DND-41 (cell line): ENCODE data around the gene HERC5.

ENCODE experiments used
- ATAC-seq: fragments of 200-7000 bp; cut with Tn5 transposase; 3 replicates; pipeline ENCODE4 v1.9.1; 2021; ENCODE audit warnings: low read depth; ENCODE audit not compliant: insufficient read depth
- DNase-seq: peaks from one replicate; pipeline ENCODE4 v3.0.0-alpha.2; 2020
- H2AFZ ChIP-seq: 2 replicates; pipeline ENCODE4 v1.6.0; 2012; ENCODE audit warnings: low read depth, low read length
- H3K27ac ChIP-seq: 2 replicates; pipeline ENCODE4 v1.5.1; 2012; ENCODE audit warnings: low read length, inconsistent platforms
- H3K27me3 ChIP-seq: fragments of 200-600 bp; sonication (generic); 2 replicates; pipeline ENCODE4 v1.6.0; 2012; ENCODE audit warnings: low read length, mild to moderate bottlenecking, inconsistent platforms; ENCODE audit not compliant: insufficient read depth, poor library complexity
- H3K36me3 ChIP-seq: 2 replicates; pipeline ENCODE4 v1.5.1; 2012; ENCODE audit warnings: low read length, inconsistent platforms; ENCODE audit not compliant: insufficient read depth
- H3K4me1 ChIP-seq: 2 replicates; pipeline ENCODE4 v1.5.1; 2012; ENCODE audit warnings: mild to moderate bottlenecking, low read length; ENCODE audit not compliant: insufficient read depth
- H3K4me2 ChIP-seq: 2 replicates; pipeline ENCODE4 v1.6.0; 2012; ENCODE audit warnings: mild to moderate bottlenecking, moderate library complexity, low read length, inconsistent platforms; ENCODE audit not compliant: insufficient read depth
- H3K4me3 ChIP-seq, 2 experiments: fragments of 200-600 bp in 1 of 2; shearing (Covaris generic) in 1 of 2; 2 replicates each; pipeline ENCODE4 v1.5.1; 2012 to 2016; ENCODE audit warnings: inconsistent platforms in 2 of 2, low read length in 2 of 2, mild to moderate bottlenecking in 2 of 2, low read depth in 1 of 2, moderate library complexity in 1 of 2
- H3K79me2 ChIP-seq: 2 replicates; pipeline ENCODE4 v1.6.0; 2012; ENCODE audit warnings: low read length, inconsistent platforms; ENCODE audit not compliant: insufficient read depth
- H3K9ac ChIP-seq: 2 replicates; pipeline ENCODE4 v1.6.0; 2012; ENCODE audit warnings: low read depth, mild to moderate bottlenecking, inconsistent platforms, low read length, moderate library complexity
- H3K9me3 ChIP-seq: 2 replicates; pipeline ENCODE4 v1.5.1; 2012; ENCODE audit warnings: low read length, moderate library complexity, mild to moderate bottlenecking, inconsistent platforms; ENCODE audit not compliant: insufficient read depth, severe bottlenecking
- H4K20me1 ChIP-seq: 2 replicates; pipeline ENCODE4 v1.6.0; 2012; ENCODE audit warnings: low read length; ENCODE audit not compliant: insufficient read depth
- EZH2 ChIP-seq: IDR thresholded peaks from 3 replicates; pipeline ENCODE4 v1.6.1; 2012; ENCODE audit warnings: borderline replicate concordance, low read depth, mild to moderate bottlenecking, moderate library complexity, low read length, inconsistent platforms; ENCODE audit not compliant: severe bottlenecking
- TF ChIP-seq, protein P1 (sequence below): IDR thresholded peaks from 2 replicates; pipeline ENCODE4 v1.5.1; 2012; ENCODE audit warnings: borderline replicate concordance, low read length, moderate library complexity, mild to moderate bottlenecking; ENCODE audit not compliant: poor library complexity, severe bottlenecking; ENCODE audit errors: extremely low read depth

Gene HERC5

GRCh38 chr4:88533088-88533790 is 76.3 kb downstream of the HERC5 start:
- Histone ChIP-seq H3K36me3 (no peaks in the 10 kb centered on the region), H3K27ac (no peak overlapping the region), H2AFZ (no peak overlapping the region), H3K4me2 (no peak overlapping the region), H4K20me1 (no peaks in the 10 kb centered on the region), H3K9ac (no peak overlapping the region), H3K9me3 (no peaks in the 10 kb centered on the region), H3K4me3 (no peak overlapping the region), H3K79me2 (no peaks in the 10 kb centered on the region), H3K4me1 (no peaks in the 10 kb centered on the region), H3K27me3 (no peaks in the 10 kb centered on the region)
- DNase-seq, result no peak
- ATAC-seq, result no peak
- no peak for TF ChIP-seq EZH2
- TF ChIP-seq, protein P1, sequence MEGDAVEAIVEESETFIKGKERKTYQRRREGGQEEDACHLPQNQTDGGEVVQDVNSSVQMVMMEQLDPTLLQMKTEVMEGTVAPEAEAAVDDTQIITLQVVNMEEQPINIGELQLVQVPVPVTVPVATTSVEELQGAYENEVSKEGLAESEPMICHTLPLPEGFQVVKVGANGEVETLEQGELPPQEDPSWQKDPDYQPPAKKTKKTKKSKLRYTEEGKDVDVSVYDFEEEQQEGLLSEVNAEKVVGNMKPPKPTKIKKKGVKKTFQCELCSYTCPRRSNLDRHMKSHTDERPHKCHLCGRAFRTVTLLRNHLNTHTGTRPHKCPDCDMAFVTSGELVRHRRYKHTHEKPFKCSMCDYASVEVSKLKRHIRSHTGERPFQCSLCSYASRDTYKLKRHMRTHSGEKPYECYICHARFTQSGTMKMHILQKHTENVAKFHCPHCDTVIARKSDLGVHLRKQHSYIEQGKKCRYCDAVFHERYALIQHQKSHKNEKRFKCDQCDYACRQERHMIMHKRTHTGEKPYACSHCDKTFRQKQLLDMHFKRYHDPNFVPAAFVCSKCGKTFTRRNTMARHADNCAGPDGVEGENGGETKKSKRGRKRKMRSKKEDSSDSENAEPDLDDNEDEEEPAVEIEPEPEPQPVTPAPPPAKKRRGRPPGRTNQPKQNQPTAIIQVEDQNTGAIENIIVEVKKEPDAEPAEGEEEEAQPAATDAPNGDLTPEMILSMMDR, result no peak

DNA sequence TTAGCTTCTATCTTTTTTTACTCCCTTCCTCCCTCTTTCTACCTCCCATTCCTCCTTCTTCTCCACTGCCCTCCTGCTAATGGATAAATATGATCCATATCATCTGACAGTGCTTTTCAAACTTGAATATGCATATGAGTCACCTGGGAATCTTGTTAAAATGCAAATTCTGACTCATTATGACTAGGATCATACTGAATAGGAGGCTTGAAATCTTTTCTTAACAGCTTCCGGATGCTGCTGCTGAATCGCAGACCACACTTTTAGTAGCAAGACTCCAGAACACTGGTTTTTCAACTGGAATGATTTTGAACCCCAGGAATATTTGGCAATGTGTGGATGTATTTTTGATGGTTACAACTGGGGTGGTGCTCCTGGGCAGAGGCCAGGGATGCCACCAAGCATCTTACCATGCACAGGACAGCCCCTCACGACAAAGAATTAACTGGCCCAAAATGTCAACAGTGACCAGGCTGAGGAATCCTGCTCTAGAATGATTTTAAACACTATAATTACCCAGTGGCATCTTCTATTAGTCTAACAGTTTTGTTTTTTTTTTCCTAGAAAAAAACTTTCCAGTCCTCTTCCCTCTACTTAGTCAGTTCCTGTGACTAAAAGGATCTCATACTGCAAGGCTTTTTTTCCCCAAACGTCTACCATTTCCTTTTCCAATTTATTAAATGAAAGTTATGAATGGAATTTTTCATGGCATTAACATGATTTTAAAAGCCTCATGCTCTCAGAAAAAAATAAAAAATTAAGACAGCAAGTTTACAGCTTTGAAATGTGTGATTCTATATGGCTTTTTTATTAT is 77.2 kb downstream of the HERC5 start:
- no peak overlapping the region for H3K9ac ChIP-seq
- DNase-seq (no peak), ATAC-seq (no peak)
- H3K4me1 ChIP-seq, result no peaks in the 10 kb centered on the region
- H3K27me3 ChIP-seq, result no peaks in the 10 kb centered on the region
- no peak overlapping the region for H3K4me3 ChIP-seq
- no peak overlapping the region for H3K4me2 ChIP-seq
- H2AFZ ChIP-seq, result no peak overlapping the region
- no peaks in the 10 kb centered on the region for H3K9me3 ChIP-seq
- no peak overlapping the region for H3K27ac ChIP-seq
- no peaks in the 10 kb centered on the region for H3K36me3 ChIP-seq
- H3K79me2 ChIP-seq, result no peaks in the 10 kb centered on the region
- H4K20me1 ChIP-seq, result no peaks in the 10 kb centered on the region
- TF ChIP-seq, protein P1, result no peak
- no peak for TF ChIP-seq EZH2

- DNase-seq (no peak), ATAC-seq (no peak)
- Histone ChIP-seq H3K9ac (no peak overlapping the region), H3K9me3 (no peaks in the 10 kb centered on the region), H3K4me1 (no peaks in the 10 kb centered on the region), H4K20me1 (no peaks in the 10 kb centered on the region), H3K79me2 (no peaks in the 10 kb centered on the region), H3K27ac (no peak overlapping the region), H3K36me3 (no peaks in the 10 kb centered on the region), H3K4me2 (no peak overlapping the region), H3K4me3 (no peak overlapping the region), H3K27me3 (no peaks in the 10 kb centered on the region), H2AFZ (no peak overlapping the region)
- no peak for TF ChIP-seq EZH2
- TF ChIP-seq, protein P1, result no peak
These were observed 78.3 kb downstream of the HERC5 start for GRCh38 chr4:88535090-88535755.
